ENCODE data around the gene TWIST2.

The TWIST2 gene

GRCh38 chr2:238948765-238949641 lies 101.1 kb downstream of the TWIST2 start:
- Histone ChIP-seq H3K79me2 (ENCODE audit: low read length) (no peaks in the 10 kb centered on the region), H2AFZ (ENCODE audit: low read length) (no peak overlapping the region), H3K4me3 (ENCODE audit: low read length) (no peak overlapping the region)

GRCh38 chr2:238949710-238950345 lies 101.9 kb downstream of the TWIST2 start:
- no peak for TF ChIP-seq CTCF (IDR thresholded peaks at IDR 0.05; ENCODE audit: low read length)
- no peak for TF ChIP-seq EZH2phosphoT487 (IDR thresholded peaks at IDR 0.05; ENCODE audit: low read length)
- TF ChIP-seq EZH2 (optimal IDR thresholded peaks at IDR 0.05; ENCODE audit: low read depth, low read length): no peak

More at GRCh38 chr2:238948765-238949641, 101.1 kb downstream of the TWIST2 start:
- H3K9ac ChIP-seq (ENCODE audit: low read length): no peak overlapping the region
- no peaks in the 10 kb centered on the region for H3K27me3 ChIP-seq (replicated peaks; ENCODE audit: insufficient read depth, low read length)
- peaks cover 26% of the 10 kb centered on the region for H3K4me1 ChIP-seq (ENCODE audit: low read length)
- no peaks in the 10 kb centered on the region for H3K36me3 ChIP-seq (replicated peaks; ENCODE audit: insufficient read depth, low read length)
- DNase-seq: no peak
- H3K9me3 ChIP-seq (replicated peaks; ENCODE audit: insufficient read depth, low read length): no peaks in the 10 kb centered on the region
- no peaks in the 10 kb centered on the region for H4K20me1 ChIP-seq (ENCODE audit: insufficient read depth, low read length)
- no peak for TF ChIP-seq EZH2 (optimal IDR thresholded peaks at IDR 0.05; ENCODE audit: low read depth, low read length)
- TF ChIP-seq EZH2phosphoT487 (IDR thresholded peaks at IDR 0.05; ENCODE audit: low read length): no peak
- TF ChIP-seq CTCF (IDR thresholded peaks at IDR 0.05; ENCODE audit: low read length): no peak
- H3F3A ChIP-seq (ENCODE audit: insufficient read depth, low read length): peaks cover 19% of the 10 kb centered on the region
- H3K27ac ChIP-seq (ENCODE audit: low read length): peak overlapping the region; percentile 66; the same call in 1 of the 2 replicates
- H3K9me2 ChIP-seq (replicated peaks; ENCODE audit: insufficient read depth, low read length): no peaks in the 10 kb centered on the region
- H3K4me2 ChIP-seq (ENCODE audit: low read depth, low read length): peak overlapping the region; percentile 59

GRCh38 chr2:238950551-238950950 lies 102.7 kb downstream of the TWIST2 start:
- Histone ChIP-seq H3K27ac (ENCODE audit: low read length) (no peak overlapping the region), H3F3A (ENCODE audit: insufficient read depth, low read length) (peaks cover 19% of the 10 kb centered on the region), H3K4me2 (ENCODE audit: low read depth, low read length) (no peak overlapping the region), H3K9me3 (replicated peaks; ENCODE audit: insufficient read depth, low read length) (no peaks in the 10 kb centered on the region), H4K20me1 (ENCODE audit: insufficient read depth, low read length) (no peaks in the 10 kb centered on the region), H3K27me3 (replicated peaks; ENCODE audit: insufficient read depth, low read length) (no peaks in the 10 kb centered on the region), H3K36me3 (replicated peaks; ENCODE audit: insufficient read depth, low read length) (no peaks in the 10 kb centered on the region), H3K9ac (ENCODE audit: low read length) (no peak overlapping the region), H3K4me1 (ENCODE audit: low read length) (peaks cover 26% of the 10 kb centered on the region), H3K9me2 (replicated peaks; ENCODE audit: insufficient read depth, low read length) (no peaks in the 10 kb centered on the region), H2AFZ (ENCODE audit: low read length) (no peak overlapping the region), H3K4me3 (ENCODE audit: low read length) (no peak overlapping the region), H3K79me2 (ENCODE audit: low read length) (no peaks in the 10 kb centered on the region)
- TF ChIP-seq EZH2 (optimal IDR thresholded peaks at IDR 0.05; ENCODE audit: low read depth, low read length): no peak
- TF ChIP-seq CTCF (IDR thresholded peaks at IDR 0.05; ENCODE audit: low read length): no peak
- TF ChIP-seq EZH2phosphoT487 (IDR thresholded peaks at IDR 0.05; ENCODE audit: low read length): no peak
- DNase-seq: no peak

More at GRCh38 chr2:238949710-238950345, 101.9 kb downstream of the TWIST2 start:
- Histone ChIP-seq H3K9me2 (replicated peaks; ENCODE audit: insufficient read depth, low read length) (no peaks in the 10 kb centered on the region), H3K27me3 (replicated peaks; ENCODE audit: insufficient read depth, low read length) (no peaks in the 10 kb centered on the region), H4K20me1 (ENCODE audit: insufficient read depth, low read length) (no peaks in the 10 kb centered on the region), H3F3A (ENCODE audit: insufficient read depth, low read length) (peaks cover 19% of the 10 kb centered on the region), H3K79me2 (ENCODE audit: low read length) (no peaks in the 10 kb centered on the region), H3K9ac (ENCODE audit: low read length) (no peak overlapping the region), H2AFZ (ENCODE audit: low read length) (no peak overlapping the region), H3K36me3 (replicated peaks; ENCODE audit: insufficient read depth, low read length) (no peaks in the 10 kb centered on the region), H3K4me2 (ENCODE audit: low read depth, low read length) (no peak overlapping the region), H3K27ac (ENCODE audit: low read length) (no peak overlapping the region), H3K4me1 (ENCODE audit: low read length) (peaks cover 26% of the 10 kb centered on the region), H3K4me3 (ENCODE audit: low read length) (no peak overlapping the region), H3K9me3 (replicated peaks; ENCODE audit: insufficient read depth, low read length) (no peaks in the 10 kb centered on the region)
- no peak for DNase-seq
